NK-92 treated with Interleukin-12 subunit alpha and Interleukin-12 subunit beta, amount 100 ng/mL, for 24 hours (cell line): Measurements from ENCODE around the gene UBL3.

Experiments
- DNase-seq: peaks from one replicate; lab custom pipeline; 2025; lab: John Stamatoyannopoulos, UW

UBL3 gene

GRCh38 chr13:29850213-29850898 is at the start of gene UBL3:
Gene UBL3, minus strand, starts transcription at chr13:29850617. Its CDS starts 1,079 bp downstream, at chr13:29849538.
- DNase-seq = peak; percentile 92

- no peak for DNase-seq
These were observed 46.7 kb upstream of the UBL3 start for GRCh38 chr13:29897102-29897501.

GRCh38 chr13:29893438-29893837 is 43.0 kb upstream of the UBL3 start:
- no peak for DNase-seq

GRCh38 chr13:29892151-29892550 is 41.7 kb upstream of the UBL3 start:
- DNase-seq = no peak

- DNase-seq = no peak
These were observed 38.7 kb upstream of the UBL3 start for GRCh38 chr13:29889111-29889510.

- no peak for DNase-seq
These were observed 37.9 kb upstream of the UBL3 start for GRCh38 chr13:29888306-29888705.

- DNase-seq = no peak
These were observed 37.3 kb upstream of the UBL3 start for GRCh38 chr13:29887686-29888085.

GRCh38 chr13:29887030-29887557 is 36.7 kb upstream of the UBL3 start:
- no peak for DNase-seq

- DNase-seq = no peak
These were observed 36.0 kb upstream of the UBL3 start for GRCh38 chr13:29886446-29886845.

- DNase-seq = no peak
These were observed 35.6 kb upstream of the UBL3 start for GRCh38 chr13:29885989-29886388.

- no peak for DNase-seq
These were observed 34.4 kb upstream of the UBL3 start for GRCh38 chr13:29884671-29885430.

- no peak for DNase-seq
These were observed 33.6 kb upstream of the UBL3 start for GRCh38 chr13:29883941-29884518.

- no peak for DNase-seq
These were observed 31.7 kb upstream of the UBL3 start for GRCh38 chr13:29882076-29882475.

- DNase-seq = no peak
These were observed 27.7 kb upstream of the UBL3 start for GRCh38 chr13:29878101-29878500.

- no peak for DNase-seq
These were observed 27.1 kb upstream of the UBL3 start for GRCh38 chr13:29877456-29878078.

- no peak for DNase-seq
These were observed 25.2 kb upstream of the UBL3 start for GRCh38 chr13:29875646-29876045.

- no peak for DNase-seq
These were observed 18.2 kb upstream of the UBL3 start for GRCh38 chr13:29868581-29868980.

- no peak for DNase-seq
These were observed 15.5 kb upstream of the UBL3 start for GRCh38 chr13:29865934-29866333.

GRCh38 chr13:29861694-29862110 is 11.3 kb upstream of the UBL3 start:
- DNase-seq = no peak

- no peak for DNase-seq
These were observed 9.6 kb upstream of the UBL3 start for GRCh38 chr13:29859971-29860370.

- no peak for DNase-seq
These were observed 8.2 kb upstream of the UBL3 start for GRCh38 chr13:29858667-29859066.

GRCh38 chr13:29858231-29858630 is 7.8 kb upstream of the UBL3 start:
- no peak for DNase-seq
